Tibial nerve (tissue), 4 donors: ENCODE data around the gene MAPT. TPM values are rescaled to one million over a fixed set of nuclear protein-coding genes. Genes with fewer than 3 reads are reported as not detected.

ENCODE experiments used
- DNase-seq, 2 donors: peaks; one replicate each; pipeline ENCODE4 v3.0.0-alpha.2; 2019; ENCODE audit warnings: low spot score in 2 of 2
- H3K27ac ChIP-seq, 4 donors: fragments of 200-600 bp; sonication (generic) in 3 of 4; one replicate each; pipeline ENCODE4 v1.5.1; 2017 to 2019; ENCODE audit warnings: mild to moderate bottlenecking in 1 of 4
- H3K27me3 ChIP-seq, 2 donors: fragments of 200-600 bp; sonication (generic) in 1 of 2; one replicate each; pipeline versions ENCODE4 v1.5.1 to v1.6.0; 2017 to 2019
- H3K36me3 ChIP-seq, 3 donors: fragments of 200-600 bp; sonication (generic); one replicate each; pipeline ENCODE4 v1.5.1; 2018 to 2019
- H3K4me1 ChIP-seq, 4 donors: fragments of 200-600 bp; sonication (generic) in 3 of 4; one replicate each; pipeline ENCODE4 v1.5.1; 2017 to 2019
- H3K4me3 ChIP-seq, 4 donors: fragments of 200-600 bp; sonication (generic) in 3 of 4; one replicate each; pipeline ENCODE4 v1.5.1; 2017 to 2019; ENCODE audit warnings: mild to moderate bottlenecking in 1 of 4, moderate library complexity in 1 of 4
- H3K9me3 ChIP-seq, 4 donors: fragments of 200-600 bp; sonication (generic) in 3 of 4; one replicate each; pipeline ENCODE4 v1.5.1; 2017 to 2019
- CTCF ChIP-seq, 5 experiments: fragments of 200-600 bp in 3 of 5; fragments of 450-650 bp in 2 of 5; sonication (generic) in 3 of 5; IDR thresholded peaks; one replicate each; pipeline ENCODE4 v1.5.1; 2016 to 2019; ENCODE audit warnings: antibody characterized with exemption in 5 of 5, mild to moderate bottlenecking in 3 of 5, moderate library complexity in 2 of 5
- EP300 ChIP-seq, 2 donors: sonication (generic); formaldehyde crosslinking; IDR thresholded peaks; one replicate each; pipeline ENCODE4 v1.6.1; 2017; ENCODE audit warnings: antibody characterized with exemption in 2 of 2, mild to moderate bottlenecking in 1 of 2
- POLR2A ChIP-seq, 2 donors: fragments of 450-650 bp; IDR thresholded peaks; one replicate each; pipeline ENCODE4 v1.6.1; 2017; ENCODE audit warnings: antibody characterized with exemption in 2 of 2, mild to moderate bottlenecking in 2 of 2, moderate library complexity in 2 of 2
- WGBS, 2 donors: methylation state at CpG; one replicate each; pipeline ENCODE4 v1.1.5; 2018; 5-methylcytosine and 5-hydroxymethylcytosine counted together
- total RNA-seq, 4 donors: library from RNA; depleted of rRNA; stranded (reverse); fragments of >200 nt; gene quantifications; one replicate each; pipeline ENCODE4 v1.1.0, GENCODE V29; 2016

Gene MAPT
- total RNA-seq, 4 donors from 2014 or later: 2.5 to 3.1 (median 2.8) TPM

- Histone ChIP-seq H3K9me3 (no peaks in the 10 kb centered on the region), H3K27ac (no peak overlapping the region), H3K36me3 (no peaks in the 10 kb centered on the region), H3K27me3 (peaks cover 0 to 13% of the 10 kb centered on the region in 2 donors), H3K4me1 (no peaks in the 10 kb centered on the region), H3K4me3 (no peak overlapping the region)
- TF ChIP-seq POLR2A (IDR thresholded peaks at IDR 0.05): no peak
- TF ChIP-seq CTCF (IDR thresholded peaks at IDR 0.05): no peak
- TF ChIP-seq EP300 (IDR thresholded peaks at IDR 0.05): no peak
- 51 to 53% methylated on average over 14 of the region's 14 CpGs for WGBS, 2 donors
- DNase-seq: no peak
Measured at GRCh38 chr17:45869676-45870341, 24.5 kb upstream of the MAPT start.

GRCh38 chr17:45870342-45870974, 23.9 kb upstream of the MAPT start:
- H3K27me3 ChIP-seq: peaks cover 0 to 14% of the 10 kb centered on the region in 2 donors
- H3K27ac ChIP-seq: no peak overlapping the region
- no peak for DNase-seq
- TF ChIP-seq CTCF (IDR thresholded peaks at IDR 0.05): no peak
- TF ChIP-seq EP300 (IDR thresholded peaks at IDR 0.05): no peak
- no peak for TF ChIP-seq POLR2A (IDR thresholded peaks at IDR 0.05)
- no peaks in the 10 kb centered on the region for H3K4me1 ChIP-seq
- H3K36me3 ChIP-seq: no peaks in the 10 kb centered on the region
- no peaks in the 10 kb centered on the region for H3K9me3 ChIP-seq
- H3K4me3 ChIP-seq: no peak overlapping the region
- WGBS, 2 donors: 40% methylated on average over 4 of the region's 4 CpGs

- Histone ChIP-seq H3K27ac (no peak overlapping the region), H3K27me3 (peaks cover 0 to 22% of the 10 kb centered on the region in 2 donors), H3K36me3 (no peaks in the 10 kb centered on the region), H3K4me3 (no peak overlapping the region), H3K4me1 (no peaks in the 10 kb centered on the region), H3K9me3 (no peaks in the 10 kb centered on the region)
- no peak for DNase-seq
- no peak for TF ChIP-seq POLR2A (IDR thresholded peaks at IDR 0.05)
- no peak for TF ChIP-seq CTCF (IDR thresholded peaks at IDR 0.05)
- TF ChIP-seq EP300 (IDR thresholded peaks at IDR 0.05): no peak
- WGBS, 2 donors: 81 to 92% methylated on average over 5 of the region's 5 CpGs
Measured at GRCh38 chr17:45871718-45872117, 22.6 kb upstream of the MAPT start.

- peaks cover 0 to 4% (median 0%) of the 10 kb centered on the region in 4 donors for H3K9me3 ChIP-seq
- H3K27me3 ChIP-seq: peaks cover 0 to 34% of the 10 kb centered on the region in 2 donors
- TF ChIP-seq EP300 (IDR thresholded peaks at IDR 0.05) (no peak), POLR2A (IDR thresholded peaks at IDR 0.05) (no peak), CTCF (IDR thresholded peaks at IDR 0.05) (no peak)
- no peaks in the 10 kb centered on the region for H3K36me3 ChIP-seq
- H3K27ac ChIP-seq: no peak overlapping the region
- 7 to 11% methylated on average over 6 of the region's 6 CpGs for WGBS, 2 donors
- H3K4me1 ChIP-seq: no peaks in the 10 kb centered on the region
- no peak for DNase-seq
- H3K4me3 ChIP-seq: no peak overlapping the region
Measured at GRCh38 chr17:45873728-45874127, 20.6 kb upstream of the MAPT start.

GRCh38 chr17:45874151-45874550, 20.2 kb upstream of the MAPT start:
- Histone ChIP-seq H3K36me3 (no peaks in the 10 kb centered on the region), H3K4me3 (no peak overlapping the region), H3K9me3 (peaks cover 0 to 4% (median 0%) of the 10 kb centered on the region in 4 donors), H3K4me1 (no peaks in the 10 kb centered on the region), H3K27ac (no peak overlapping the region), H3K27me3 (peaks cover 0 to 38% of the 10 kb centered on the region in 2 donors)
- DNase-seq: no peak
- WGBS, 2 donors: 68 to 71% methylated on average over 3 of the region's 3 CpGs
- TF ChIP-seq CTCF (IDR thresholded peaks at IDR 0.05) (no peak), EP300 (IDR thresholded peaks at IDR 0.05) (no peak), POLR2A (IDR thresholded peaks at IDR 0.05) (no peak)
